Sigmoid colon (tissue), 7 donors: ENCODE results near the gene LTO1. TPM values are rescaled to one million over a fixed set of nuclear protein-coding genes. Genes with fewer than 3 reads are reported as not detected.

Source experiments
- DNase-seq: peaks from one replicate; pipeline ENCODE4 v3.0.0-alpha.2; 2019
- H3K27ac ChIP-seq, 4 donors: fragments of 200-600 bp; sonication (generic); one replicate each; pipeline ENCODE4 v1.5.1; 2016 to 2019; ENCODE audit warnings: mild to moderate bottlenecking in 1 of 4
- H3K27me3 ChIP-seq, 3 donors: fragments of 200-600 bp; sonication (generic); one replicate each; pipeline ENCODE4 v1.5.1; 2019; ENCODE audit warnings: mild to moderate bottlenecking in 1 of 3
- H3K36me3 ChIP-seq, 4 donors: fragments of 200-600 bp; sonication (generic); one replicate each; pipeline ENCODE4 v1.5.1; 2016 to 2019
- H3K4me1 ChIP-seq, 4 donors: fragments of 200-600 bp; sonication (generic); one replicate each; pipeline ENCODE4 v1.5.1; 2017 to 2019
- H3K4me3 ChIP-seq, 4 donors: fragments of 200-600 bp; sonication (generic); one replicate each; pipeline ENCODE4 v1.5.1; 2017 to 2019; ENCODE audit warnings: mild to moderate bottlenecking in 2 of 4, moderate library complexity in 1 of 4
- H3K9me3 ChIP-seq, 4 donors: fragments of 200-600 bp in 3 of 4; sonication (generic) in 3 of 4; one replicate each; pipeline versions ENCODE4 v1.5.1 to v1.6.1; 2013 to 2019
- CTCF ChIP-seq, 4 experiments: fragments of 450-650 bp in 3 of 4; fragments of 200-600 bp in 1 of 4; IDR thresholded peaks; one replicate each; pipeline ENCODE4 v1.5.1; 2016 to 2019; ENCODE audit warnings: antibody characterized with exemption in 4 of 4, mild to moderate bottlenecking in 3 of 4, moderate library complexity in 2 of 4
- EP300 ChIP-seq, 4 donors: sonication (generic); formaldehyde crosslinking; IDR thresholded peaks; one replicate each; pipeline ENCODE4 v1.6.1; 2017; ENCODE audit warnings: antibody characterized with exemption in 4 of 4
- POLR2A ChIP-seq, 2 donors: fragments of 450-650 bp; IDR thresholded peaks; one replicate each; pipeline ENCODE4 v1.6.1; 2016; ENCODE audit warnings: antibody characterized with exemption in 2 of 2, mild to moderate bottlenecking in 2 of 2, moderate library complexity in 2 of 2
- POLR2AphosphoS5 ChIP-seq, 4 donors: sonication (generic); formaldehyde crosslinking; IDR thresholded peaks; one replicate each; pipeline ENCODE4 v1.6.1; 2017; ENCODE audit warnings: antibody characterized with exemption in 4 of 4
- WGBS, 2 donors: extraction: QIAGEN DNeasy Blood & Tissue Kit; methylation state at CpG; one replicate each; pipeline ENCODE4 v1.1.7; 2013; 5-methylcytosine and 5-hydroxymethylcytosine counted together
- intact Hi-C: fragments of 100-400 bp; cut with DNase I; formaldehyde crosslinking; loops from one replicate; pipeline ENCODE4 v1.15.1; 2023
- polyA plus RNA-seq, 3 donors: library from polyadenylated mRNA; stranded (reverse); fragments of 200-250 nt; gene quantifications; one replicate each; pipeline ENCODE4 v1.2.3, GENCODE V29; 2013
- total RNA-seq, 4 donors: library from RNA; depleted of rRNA; stranded (reverse); fragments of >200 nt; gene quantifications; one replicate each; pipeline ENCODE4 v1.1.0, GENCODE V29; 2016
- donor health status: healthy with polysubstance abuse.
- donor health status: Bipolar disorder and iron deficiency.
- donor health status: healthy.

Gene LTO1
- total and polyA plus RNA-seq, 7 donors, result 12.0 to 42.9 (median 20.2) TPM

- no peak for TF ChIP-seq POLR2AphosphoS5 (IDR thresholded peaks at IDR 0.05)
- peaks cover 0 to 32% (median 0%) of the 10 kb centered on the region in 4 donors for H3K36me3 ChIP-seq
Observed at GRCh38 chr11:69645801-69646492, 29.2 kb downstream of the LTO1 start.

GRCh38 chr11:69644962-69645675 is 30.0 kb downstream of the LTO1 start:
- Histone ChIP-seq H3K4me3 (peak overlapping the region in 1 of 4 donors; percentile 5), H3K9me3 (no peaks in the 10 kb centered on the region), H3K27ac (peak overlapping the region; percentile 47 to 92 (median 86)), H3K27me3 (peaks cover 19 to 37% (median 35%) of the 10 kb centered on the region in 3 donors), H3K4me1 (peaks cover 0 to 53% (median 51%) of the 10 kb centered on the region in 4 donors), H3K36me3 (peaks cover 0 to 25% (median 0%) of the 10 kb centered on the region in 4 donors)
- WGBS, 2 donors, result 72 to 81% methylated on average over 20 of the region's 20 CpGs
- no peak for TF ChIP-seq EP300 (IDR thresholded peaks at IDR 0.05)
- TF ChIP-seq POLR2A (IDR thresholded peaks at IDR 0.05), result no peak
- no peak for TF ChIP-seq POLR2AphosphoS5 (IDR thresholded peaks at IDR 0.05)
- no peak for TF ChIP-seq CTCF (IDR thresholded peaks at IDR 0.05)
- intact Hi-C loops, result loop anchor here (2.0 to 10.0 kb wide), 4 partner anchors 26 to 740 kb away; partner anchors contain the start of genes IGHMBP2, MRPL21 and MYEOV
- peak; percentile 61 for DNase-seq

More at GRCh38 chr11:69645801-69646492, 29.2 kb downstream of the LTO1 start:
- WGBS, 2 donors, result 76 to 82% methylated on average over 30 of the region's 30 CpGs
- no peak for DNase-seq
- Histone ChIP-seq H3K9me3 (no peaks in the 10 kb centered on the region), H3K27ac (peak overlapping the region in 3 of 4 donors; percentile 38 to 92 (median 84)), H3K4me3 (no peak overlapping the region), H3K27me3 (peaks cover 11 to 29% (median 26%) of the 10 kb centered on the region in 3 donors), H3K4me1 (peaks cover 0 to 45% (median 43%) of the 10 kb centered on the region in 4 donors)
- intact Hi-C loops, result loop anchor here (2.0 to 10.0 kb wide), 2 partner anchors 25 to 741 kb away; partner anchors contain the start of genes IGHMBP2 and MRPL21

GRCh38 chr11:69644071-69644961 is 30.8 kb downstream of the LTO1 start:
- peak in 2 of 4 donors; percentile 4 to 51 for TF ChIP-seq POLR2AphosphoS5 (IDR thresholded peaks at IDR 0.05)
- no peak for TF ChIP-seq POLR2A (IDR thresholded peaks at IDR 0.05)
- peak in 2 of 4 experiments; percentile 27 to 31 for TF ChIP-seq CTCF (IDR thresholded peaks at IDR 0.05)
- no peak for TF ChIP-seq EP300 (IDR thresholded peaks at IDR 0.05)
- peaks cover 0 to 60% (median 58%) of the 10 kb centered on the region in 4 donors for H3K4me1 ChIP-seq
- H3K4me3 ChIP-seq, result peak overlapping the region in 3 of 4 donors; percentile 70 to 79 (median 71)

GRCh38 chr11:69643646-69644045 is 31.5 kb downstream of the LTO1 start:
- Histone ChIP-seq H3K4me1 (peaks cover 0 to 67% (median 64%) of the 10 kb centered on the region in 4 donors), H3K27me3 (peaks cover 29 to 52% (median 49%) of the 10 kb centered on the region in 3 donors), H3K36me3 (peaks cover 0 to 11% (median 0%) of the 10 kb centered on the region in 4 donors), H3K27ac (peak overlapping the region; percentile 66 to 92 (median 86)), H3K9me3 (no peaks in the 10 kb centered on the region), H3K4me3 (peak overlapping the region in 3 of 4 donors; percentile 70 to 79 (median 71))
- 33 to 61% methylated on average over 27 of the region's 27 CpGs for WGBS, 2 donors
- TF ChIP-seq CTCF (IDR thresholded peaks at IDR 0.05) (no peak), POLR2A (IDR thresholded peaks at IDR 0.05) (no peak), POLR2AphosphoS5 (IDR thresholded peaks at IDR 0.05) (no peak), EP300 (IDR thresholded peaks at IDR 0.05) (no peak)
- DNase-seq, result no peak
- intact Hi-C loops, result loop anchor here (1.0 to 10.0 kb wide), 6 partner anchors 27 to 739 kb away; partner anchors contain the start of genes IGHMBP2, MRPL21 and MYEOV

More at GRCh38 chr11:69644071-69644961, 30.8 kb downstream of the LTO1 start:
- intact Hi-C loops, result loop anchor here (2.0 to 10.0 kb wide), 4 partner anchors 26 to 740 kb away; partner anchors contain the start of genes IGHMBP2, MRPL21 and MYEOV
- Histone ChIP-seq H3K27me3 (peaks cover 24 to 45% (median 43%) of the 10 kb centered on the region in 3 donors), H3K9me3 (no peaks in the 10 kb centered on the region), H3K27ac (peak overlapping the region; percentile 66 to 92 (median 86)), H3K36me3 (peaks cover 0 to 17% (median 0%) of the 10 kb centered on the region in 4 donors)
- peak; percentile 86 for DNase-seq
- WGBS, 2 donors, result 28 to 58% methylated on average over 24 of the region's 24 CpGs
